Hematopoietic multipotent progenitor cell treated with erythropoietin and hydrocortisone succinate and interleukin-3 and kit ligand, for 17 days (in vitro differentiated cells): ENCODE data around the gene FXYD3.

Experiments used
- DNase-seq: peaks from one replicate; pipeline ENCODE4 v3.0.0-alpha.2; 2015; ENCODE audit warnings: low spot score

The FXYD3 gene

DNA sequence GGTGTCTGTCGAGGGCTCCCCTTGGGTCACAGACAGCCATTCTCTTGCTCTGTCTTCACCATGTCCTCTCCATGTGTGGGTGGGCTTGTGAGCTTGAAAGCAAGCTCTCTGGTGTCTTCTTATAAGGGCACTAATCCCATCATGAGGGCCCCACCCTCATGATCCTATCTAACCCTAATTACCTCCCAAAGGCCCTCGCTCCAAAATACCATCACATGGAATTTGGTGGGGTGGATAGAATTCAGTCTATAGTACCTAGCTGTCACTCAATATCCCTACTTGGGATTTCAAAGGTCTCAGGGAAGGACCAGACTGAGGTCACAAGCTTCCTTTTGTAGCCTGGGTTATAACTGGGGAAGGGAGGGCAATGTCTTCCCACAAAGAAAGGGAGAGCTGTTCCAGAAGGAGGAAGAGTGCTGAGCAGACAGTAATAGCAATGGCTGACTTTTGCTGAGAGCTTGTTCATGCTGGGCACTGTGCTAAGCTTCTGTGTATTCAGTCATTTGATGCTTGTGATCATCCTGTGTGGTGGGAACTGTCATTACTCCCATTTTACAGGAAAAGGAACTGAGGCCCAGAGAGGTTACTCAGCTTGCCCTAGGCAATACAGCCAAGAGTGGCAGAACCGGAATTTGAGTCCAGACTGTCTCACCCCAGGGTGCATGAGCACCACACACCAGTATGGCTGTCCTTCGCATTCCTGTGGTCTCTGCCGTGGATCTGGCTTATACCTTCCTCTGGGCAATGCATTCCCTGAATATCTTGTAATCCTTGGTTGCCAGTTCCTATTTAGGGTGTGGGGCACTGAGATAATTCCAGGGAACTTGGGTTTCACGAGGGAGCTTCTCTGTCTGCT, 47.1 kb downstream of the FXYD3 start:
- no peak for DNase-seq

DNA sequence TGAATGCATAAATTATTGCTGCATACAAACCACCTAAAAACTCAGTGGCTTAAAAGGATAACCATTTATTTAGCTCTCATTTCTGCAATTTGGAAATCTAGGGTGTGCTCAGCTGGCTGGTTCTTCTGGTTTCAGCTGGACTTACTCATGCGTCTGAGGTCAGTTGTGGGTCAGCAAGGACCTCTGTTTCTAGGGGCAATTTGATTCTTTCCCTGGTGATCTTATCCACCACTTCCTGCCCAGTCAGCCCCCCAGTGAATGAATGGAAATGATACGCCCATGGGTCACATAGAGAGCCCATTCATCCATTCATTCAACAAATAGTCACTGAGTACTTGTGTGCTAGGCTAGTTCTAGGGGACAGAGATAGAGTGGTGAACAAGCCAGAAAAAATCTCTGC, 48.8 kb downstream of the FXYD3 start:
- DNase-seq, result no peak

DNA sequence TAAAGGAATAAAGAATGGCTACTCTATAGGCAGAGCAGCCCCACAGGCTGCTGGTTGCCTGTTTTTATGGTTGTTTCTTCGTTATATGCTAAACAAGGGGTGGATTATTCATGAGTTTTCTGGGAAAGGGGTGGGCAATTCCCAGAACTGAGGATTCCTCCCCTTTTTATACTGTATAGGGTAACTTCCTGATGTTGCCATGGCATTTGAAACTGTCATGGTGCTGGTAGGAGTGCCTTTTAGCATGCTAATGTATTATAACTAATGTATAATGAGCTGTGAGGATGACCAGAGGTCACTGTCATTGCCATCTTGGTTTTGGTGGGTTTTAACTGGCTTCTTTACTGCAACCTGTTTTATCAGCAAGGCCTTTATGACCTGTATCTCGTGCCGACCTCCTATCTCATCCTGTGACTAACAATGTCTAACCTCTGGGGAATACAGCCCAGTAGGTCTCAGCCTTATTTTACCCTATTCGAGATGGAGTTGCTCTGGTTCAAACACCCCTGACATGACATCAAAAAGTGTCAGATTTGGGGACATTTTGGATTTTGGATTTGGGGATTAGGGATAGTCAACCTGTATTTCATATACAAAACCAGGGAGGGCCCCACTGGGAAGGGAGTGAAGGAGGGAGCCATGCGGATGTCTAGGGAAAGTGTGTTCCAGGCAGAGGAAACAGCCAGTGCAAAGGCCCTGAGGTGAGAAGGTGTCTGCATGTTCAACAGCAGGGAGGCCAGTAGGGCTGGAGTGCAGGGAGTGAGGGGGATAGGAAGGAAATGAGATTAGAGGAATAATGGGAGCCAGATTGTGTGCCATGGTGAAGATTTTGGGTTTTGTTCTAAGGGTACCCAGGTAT, 49.8 kb downstream of the FXYD3 start:
- no peak for DNase-seq

DNA sequence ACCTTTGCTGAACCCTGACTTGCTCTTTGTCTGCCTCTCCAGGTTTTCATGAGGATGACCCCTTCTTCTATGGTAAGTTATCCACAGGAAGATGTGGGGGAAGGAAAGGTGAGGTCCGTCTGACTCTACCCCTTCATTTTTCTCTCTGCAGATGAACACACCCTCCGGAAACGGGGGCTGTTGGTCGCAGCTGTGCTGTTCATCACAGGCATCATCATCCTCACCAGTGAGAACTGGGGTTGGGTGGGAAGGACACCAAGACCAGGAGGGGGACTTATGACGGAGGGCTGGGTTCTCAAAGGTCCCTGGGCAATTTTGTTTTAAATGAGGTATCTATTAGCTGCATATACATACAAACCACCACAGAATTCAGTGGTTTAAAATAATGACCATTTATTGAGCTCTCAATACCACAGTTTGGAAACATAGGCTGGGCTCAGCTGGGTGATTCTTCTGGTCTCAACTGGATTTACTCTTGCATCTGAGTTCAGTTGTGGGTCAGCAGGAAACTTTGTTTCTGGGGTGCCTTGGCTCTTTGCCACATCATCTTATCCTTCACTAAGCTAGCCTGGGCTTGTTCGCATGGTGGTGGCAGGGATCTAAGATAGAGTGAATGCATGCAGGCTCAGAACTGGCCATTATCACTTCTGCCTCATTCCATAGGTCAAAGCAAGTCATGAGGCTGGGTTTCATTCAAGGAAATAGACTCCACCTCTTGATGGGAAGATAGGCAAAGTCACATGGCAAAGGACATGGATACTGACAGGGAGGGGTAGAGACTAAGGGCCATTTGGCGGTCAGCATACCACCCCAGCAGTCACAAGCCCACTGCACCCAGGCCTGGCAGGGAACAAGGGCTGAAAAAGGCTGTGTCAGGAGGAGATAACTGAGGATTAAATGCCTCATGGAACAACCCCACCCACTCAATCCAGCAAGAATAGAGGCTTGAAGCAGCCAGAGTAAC, 50.8 kb downstream of the FXYD3 start:
- DNase-seq, result no peak

DNA sequence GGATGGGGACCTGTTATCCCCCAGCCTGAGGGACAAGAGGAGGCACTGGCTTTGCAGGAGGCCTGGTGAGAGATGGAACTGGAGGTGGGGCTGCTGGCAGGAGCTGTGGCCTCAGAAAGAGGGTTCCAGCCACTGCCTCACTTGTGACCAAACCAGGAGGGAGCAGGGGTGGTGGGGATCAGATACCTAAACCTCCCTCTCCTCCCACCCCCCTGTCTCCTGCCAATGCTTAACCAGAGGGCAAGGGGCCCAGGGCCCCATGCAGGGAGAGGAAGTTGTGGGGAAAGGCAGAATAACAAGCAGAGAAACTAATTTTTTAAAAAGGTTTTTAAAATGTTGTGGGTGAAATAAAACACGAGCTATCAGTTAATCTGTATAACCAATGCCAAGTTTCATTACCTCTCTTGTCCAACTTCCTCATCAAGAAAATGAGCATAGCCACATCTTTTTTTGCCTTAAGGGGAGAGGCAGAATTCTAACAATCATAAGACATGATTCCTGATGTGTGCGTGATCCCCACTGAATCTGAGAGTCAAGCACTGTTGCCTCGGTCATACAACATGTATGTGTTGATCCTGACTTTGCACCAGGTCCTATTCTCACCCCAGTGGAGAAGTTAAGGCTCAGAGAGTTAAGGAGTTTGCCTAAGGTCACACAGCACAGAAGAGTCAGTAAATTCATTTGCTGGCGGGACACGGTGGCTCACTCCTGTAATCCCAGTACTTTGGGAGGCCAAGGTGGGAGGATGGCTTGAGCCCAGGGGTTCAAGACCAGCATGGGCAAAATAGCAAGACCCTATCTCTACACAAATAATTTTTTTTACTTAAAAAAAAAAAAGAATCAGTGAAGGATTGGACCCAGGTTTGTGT, 51.9 kb downstream of the FXYD3 start:
- DNase-seq, result no peak

DNA sequence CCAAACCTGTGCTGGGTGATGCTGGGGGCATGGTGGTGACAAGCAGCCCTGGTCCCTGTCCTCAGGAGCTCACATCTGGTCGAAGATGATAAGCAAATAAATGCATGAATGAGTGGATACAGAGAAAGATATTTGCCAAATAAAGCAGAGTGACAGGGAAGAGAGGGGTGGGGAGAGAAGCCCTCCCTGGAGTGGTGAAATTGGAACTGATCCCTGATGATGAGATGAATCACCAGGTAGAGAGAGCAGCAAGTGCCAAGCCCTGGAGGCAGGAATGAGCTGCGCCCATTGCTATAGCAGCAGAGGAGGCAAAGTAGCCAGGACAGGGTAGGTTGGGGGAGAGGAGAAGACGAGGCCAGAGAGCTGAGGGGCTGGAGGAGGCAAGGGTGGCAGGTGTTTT, 52.6 kb downstream of the FXYD3 start:
- DNase-seq, result no peak

DNA sequence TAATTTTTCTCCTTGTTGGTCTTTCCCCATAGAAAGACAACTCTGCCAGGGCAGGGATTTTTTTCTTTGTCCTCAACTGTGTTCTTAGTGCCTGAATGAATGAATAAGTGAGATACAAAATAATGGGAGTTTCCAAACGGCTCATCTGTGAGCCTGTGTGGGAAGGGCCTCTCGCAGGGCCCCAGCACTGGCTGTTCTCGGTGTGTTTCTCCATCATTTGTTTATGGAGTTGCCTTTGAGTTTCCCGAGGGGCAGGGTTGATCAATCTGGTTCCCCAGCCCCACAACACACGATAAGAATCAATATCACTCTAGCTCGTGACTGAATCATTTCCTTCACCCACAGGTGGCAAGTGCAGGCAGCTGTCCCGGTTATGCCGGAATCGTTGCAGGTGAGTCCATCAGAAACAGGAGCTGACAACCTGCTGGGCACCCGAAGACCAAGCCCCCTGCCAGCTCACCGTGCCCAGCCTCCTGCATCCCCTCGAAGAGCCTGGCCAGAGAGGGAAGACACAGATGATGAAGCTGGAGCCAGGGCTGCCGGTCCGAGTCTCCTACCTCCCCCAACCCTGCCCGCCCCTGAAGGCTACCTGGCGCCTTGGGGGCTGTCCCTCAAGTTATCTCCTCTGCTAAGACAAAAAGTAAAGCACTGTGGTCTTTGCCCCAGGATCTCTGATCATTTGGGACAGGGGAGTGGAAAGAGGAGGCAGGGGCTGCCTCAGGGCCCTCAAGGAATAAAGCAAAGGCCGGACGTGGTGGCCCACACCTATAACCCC, 53.8 kb downstream of the FXYD3 start:
- no peak for DNase-seq

DNA sequence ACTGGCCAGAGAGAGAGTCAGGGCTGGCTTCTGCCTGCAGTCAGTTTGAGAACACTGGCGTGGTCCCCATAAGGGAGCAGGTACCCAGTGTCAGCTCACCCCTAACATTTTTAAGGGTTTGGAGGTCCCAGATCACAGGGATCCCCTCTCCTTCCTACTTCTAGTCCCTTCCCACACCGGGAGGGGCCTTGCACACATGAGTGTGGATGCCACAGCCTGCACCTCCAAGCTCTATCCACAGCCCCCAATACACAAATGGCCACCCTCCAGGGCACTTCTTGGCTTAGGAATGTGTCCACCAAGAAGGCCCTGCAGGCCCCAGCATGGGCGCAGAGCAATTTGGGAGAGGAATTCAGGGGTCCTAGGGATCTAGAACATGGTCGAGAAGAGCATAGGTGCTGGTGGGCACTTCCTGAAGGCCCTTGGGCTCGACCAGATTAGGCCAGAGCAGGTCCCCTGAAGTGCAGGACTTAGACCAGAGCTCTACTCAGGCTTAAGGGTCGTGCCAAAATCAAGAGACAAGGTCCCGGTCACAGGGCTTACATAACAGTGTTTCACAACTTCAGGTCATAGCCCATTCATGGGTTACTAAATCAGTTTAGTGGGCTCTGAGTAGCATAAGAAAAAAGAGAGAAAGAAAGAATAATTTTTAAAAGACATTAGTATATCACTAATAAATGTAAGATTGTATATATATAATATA, 54.9 kb downstream of the FXYD3 start:
- no peak for DNase-seq

DNA sequence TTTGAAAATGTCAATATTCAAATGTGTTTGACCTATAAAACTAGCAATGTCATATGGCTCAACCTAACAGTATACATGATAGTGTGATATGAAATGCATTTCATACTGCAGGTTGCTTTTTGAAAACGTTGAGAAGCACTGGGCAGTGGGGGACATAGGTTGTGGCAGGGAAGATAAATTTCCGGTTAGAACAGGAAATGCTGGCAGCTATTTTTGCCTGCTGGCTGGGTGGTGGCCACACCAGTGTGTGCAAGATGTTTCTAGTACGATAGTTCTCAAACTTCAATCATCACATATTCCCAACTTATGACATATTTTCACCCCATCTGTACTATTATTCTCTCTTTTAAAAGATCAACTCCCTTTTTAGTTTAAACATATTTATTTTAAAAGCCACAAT, 56.1 kb downstream of the FXYD3 start:
- no peak for DNase-seq
